NCI-H2196 (cell line): Measurements from ENCODE around the gene SUCLG2.

Experiments used
- DNase-seq: peaks from one replicate; lab custom pipeline; 2025; ENCODE audit not compliant: unreplicated experiment; lab: John Stamatoyannopoulos, UW

The SUCLG2 gene

GRCh38 chr3:67461667-67462142, 192.7 kb downstream of the SUCLG2 start:
- no peak for DNase-seq

GRCh38 chr3:67460841-67461510, 193.4 kb downstream of the SUCLG2 start:
- no peak for DNase-seq

GRCh38 chr3:67459796-67460195, 194.6 kb downstream of the SUCLG2 start:
- DNase-seq = no peak

- no peak for DNase-seq
These were observed 195.4 kb downstream of the SUCLG2 start for GRCh38 chr3:67458896-67459530.

- no peak for DNase-seq
These were observed 196.0 kb downstream of the SUCLG2 start for GRCh38 chr3:67458408-67458807.

GRCh38 chr3:67453628-67454027, 200.8 kb downstream of the SUCLG2 start:
- DNase-seq = no peak

- DNase-seq = no peak
These were observed 204.3 kb downstream of the SUCLG2 start for GRCh38 chr3:67450153-67450552.

- no peak for DNase-seq
These were observed 207.0 kb downstream of the SUCLG2 start for GRCh38 chr3:67447393-67447792.

- DNase-seq = no peak
These were observed 216.6 kb downstream of the SUCLG2 start for GRCh38 chr3:67437789-67438188.

GRCh38 chr3:67437090-67437489, 217.3 kb downstream of the SUCLG2 start:
- DNase-seq = no peak

GRCh38 chr3:67433109-67433508, 221.3 kb downstream of the SUCLG2 start:
- DNase-seq = no peak

GRCh38 chr3:67431887-67432286, 222.5 kb downstream of the SUCLG2 start:
- no peak for DNase-seq

GRCh38 chr3:67423722-67424121, 230.7 kb downstream of the SUCLG2 start:
- DNase-seq = no peak

GRCh38 chr3:67421912-67422311, 232.5 kb downstream of the SUCLG2 start:
- no peak for DNase-seq

- no peak for DNase-seq
These were observed 234.6 kb downstream of the SUCLG2 start for GRCh38 chr3:67419779-67420178.

GRCh38 chr3:67419218-67419529, 235.2 kb downstream of the SUCLG2 start:
- DNase-seq = no peak

GRCh38 chr3:67418426-67419217, 235.8 kb downstream of the SUCLG2 start:
- no peak for DNase-seq

GRCh38 chr3:67416703-67417102, 237.7 kb downstream of the SUCLG2 start:
- DNase-seq = no peak

GRCh38 chr3:67415511-67415910, 238.9 kb downstream of the SUCLG2 start:
- no peak for DNase-seq

- no peak for DNase-seq
These were observed 239.7 kb downstream of the SUCLG2 start for GRCh38 chr3:67414740-67415139.

- no peak for DNase-seq
These were observed 249.2 kb downstream of the SUCLG2 start for GRCh38 chr3:67405193-67405592.

GRCh38 chr3:67402873-67403272, 251.5 kb downstream of the SUCLG2 start:
- DNase-seq = no peak
